Suppressor macrophage treated with lipopolysaccharide for 1 hour (primary cell): ENCODE measurements around the gene PRDM16.

Experiments
- DNase-seq, 3 donors: peaks; one replicate each; pipeline ENCODE4 v3.0.0-alpha.2; 2020 to 2022

PRDM16 gene

DNA sequence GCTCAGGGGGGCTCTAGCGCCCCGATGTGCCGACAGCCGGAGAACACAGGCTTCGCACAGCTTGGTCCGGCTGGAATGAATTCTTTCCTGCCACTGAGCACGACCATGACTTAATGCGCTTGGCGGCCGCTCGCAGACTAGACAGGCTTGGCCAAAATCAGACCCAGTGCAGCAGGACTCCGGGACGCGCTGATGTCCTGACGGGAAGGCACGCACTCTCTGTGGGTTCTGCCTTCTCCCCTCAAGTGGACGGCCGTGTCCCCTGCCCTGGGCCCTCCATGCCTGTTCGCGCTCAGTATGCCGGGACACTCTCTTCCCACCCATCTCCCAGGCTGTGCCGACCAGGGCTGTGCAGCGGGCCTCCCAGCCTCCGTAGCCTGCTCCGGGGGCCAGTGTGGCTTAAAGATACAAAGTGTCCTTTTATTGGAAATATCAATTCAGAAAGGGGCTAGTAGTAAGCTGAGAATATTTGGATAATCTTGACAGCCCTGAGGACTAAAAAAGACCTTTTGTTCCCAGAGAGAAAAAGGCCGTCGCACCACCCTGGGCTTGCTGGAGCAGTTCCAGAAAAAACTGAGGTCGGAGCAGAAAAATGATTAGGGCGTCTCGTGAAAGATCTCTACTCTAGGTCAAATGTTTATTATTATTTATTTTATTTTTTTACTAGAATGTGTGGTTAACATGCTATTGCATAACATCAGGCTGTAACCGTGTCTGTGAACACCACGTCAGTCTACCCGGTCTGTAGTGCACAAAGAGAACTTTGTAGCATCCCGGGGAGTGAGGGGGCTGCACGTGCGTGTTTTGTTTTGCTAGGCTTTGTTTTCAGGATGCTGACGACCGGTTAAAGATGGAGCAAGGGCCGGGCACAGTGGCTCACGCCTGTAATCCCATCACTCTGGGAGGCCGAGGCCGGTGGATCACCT lies 297.4 kb downstream of the PRDM16 start:
- DNase-seq: no peak

DNA sequence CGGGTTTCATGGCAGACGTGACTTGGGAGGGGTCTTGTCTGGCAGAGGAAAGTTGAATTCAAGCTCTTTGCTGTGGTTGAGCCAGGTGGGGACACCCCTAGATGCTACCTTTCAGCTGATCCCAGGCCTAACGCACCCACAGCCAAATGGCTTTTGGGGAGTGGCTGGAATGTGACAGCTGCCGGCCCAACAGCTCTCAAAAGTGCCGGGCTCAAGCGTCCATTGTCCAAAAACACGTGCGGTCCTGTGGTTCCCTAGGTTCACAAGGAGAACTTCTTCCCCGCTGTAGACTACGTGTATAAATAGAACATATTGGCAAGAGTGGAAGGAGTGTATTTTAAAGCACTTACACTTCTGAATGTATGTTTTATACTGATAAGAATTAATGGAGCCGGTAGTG lies 298.4 kb downstream of the PRDM16 start:
- no peak for DNase-seq

DNA sequence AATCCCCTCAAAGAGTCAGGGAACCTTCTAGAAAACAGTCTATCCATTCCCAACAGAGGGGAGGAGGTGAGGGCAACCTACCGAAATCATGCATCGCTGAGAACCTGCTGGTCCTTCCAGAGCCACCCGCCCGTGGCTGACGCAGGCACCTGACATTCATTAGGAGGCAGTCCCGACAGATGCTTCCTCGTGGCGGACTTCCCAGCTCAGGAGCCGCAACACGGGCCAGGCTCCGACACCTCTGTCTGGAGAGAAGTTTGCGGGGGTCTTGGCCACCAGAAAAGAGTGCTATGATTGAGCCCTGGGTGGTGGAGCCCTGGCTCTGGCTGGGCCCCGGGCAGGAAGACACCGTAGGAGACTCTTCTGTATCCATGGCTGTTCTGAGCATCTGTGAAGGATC lies 299.1 kb downstream of the PRDM16 start:
- no peak for DNase-seq

DNA sequence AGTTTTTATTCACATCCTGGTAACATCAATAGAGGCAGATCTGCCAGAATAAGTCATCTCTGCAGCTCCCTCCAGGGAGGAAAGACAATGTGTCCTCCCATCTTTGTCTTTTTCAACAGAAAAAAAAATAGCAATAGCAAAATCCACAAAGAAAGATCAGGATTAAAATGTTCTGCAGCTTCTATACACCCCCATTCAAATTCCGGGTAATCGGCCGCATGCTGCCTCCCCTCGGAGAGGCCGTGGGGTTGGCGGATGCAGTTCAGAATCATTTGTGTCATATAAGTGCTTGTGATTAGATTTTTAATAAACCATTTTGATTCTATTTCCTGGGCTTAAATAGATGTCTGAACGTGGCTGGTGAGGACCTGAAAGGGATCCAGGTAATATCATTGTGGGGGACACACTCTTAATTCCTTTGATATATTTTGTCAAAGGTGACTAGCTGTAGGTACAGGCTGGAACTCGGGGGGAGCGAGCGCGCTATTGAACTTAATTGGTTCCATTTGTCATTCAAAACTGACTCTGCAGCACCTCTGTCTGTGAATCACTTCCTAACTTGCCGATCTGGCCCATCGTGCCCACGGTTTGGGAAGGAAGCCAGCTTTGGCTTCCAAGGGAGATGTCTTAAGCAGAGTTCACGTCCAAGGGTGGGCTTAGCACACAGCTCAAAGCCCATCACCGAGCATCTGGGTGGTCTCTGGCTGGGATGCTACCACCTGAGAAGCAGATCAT lies 299.9 kb downstream of the PRDM16 start:
- no peak for DNase-seq

DNA sequence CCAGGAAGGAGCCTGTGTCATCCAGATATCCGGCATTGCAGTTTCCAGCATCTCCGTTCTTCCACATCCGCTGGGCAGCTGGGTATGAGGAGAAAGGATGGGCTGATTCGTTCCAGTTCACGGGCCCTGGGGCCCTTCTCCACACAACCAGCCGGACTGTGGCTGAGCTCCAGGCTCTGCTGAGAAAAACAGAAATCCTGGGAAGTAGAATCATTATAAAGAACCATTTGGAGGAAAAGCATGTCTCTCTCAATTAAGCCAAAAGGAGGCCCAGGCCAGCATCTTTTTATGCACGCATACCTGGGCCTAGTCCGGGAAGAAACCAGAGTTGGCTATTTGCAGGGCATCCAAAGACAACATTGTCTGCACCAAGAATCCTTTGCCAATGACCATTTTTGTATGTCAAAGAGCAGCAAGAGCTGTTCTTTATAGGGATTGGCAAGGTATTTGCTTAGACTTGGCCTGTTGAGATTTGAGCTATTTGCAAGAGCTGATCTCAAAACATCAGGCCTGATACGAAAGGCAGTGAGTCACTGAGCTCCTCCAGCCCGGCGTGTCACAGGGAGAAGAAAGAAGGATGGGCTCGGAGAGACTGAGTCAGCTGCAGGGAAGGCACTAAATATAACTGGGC lies 300.6 kb downstream of the PRDM16 start:
- DNase-seq: no peak

DNA sequence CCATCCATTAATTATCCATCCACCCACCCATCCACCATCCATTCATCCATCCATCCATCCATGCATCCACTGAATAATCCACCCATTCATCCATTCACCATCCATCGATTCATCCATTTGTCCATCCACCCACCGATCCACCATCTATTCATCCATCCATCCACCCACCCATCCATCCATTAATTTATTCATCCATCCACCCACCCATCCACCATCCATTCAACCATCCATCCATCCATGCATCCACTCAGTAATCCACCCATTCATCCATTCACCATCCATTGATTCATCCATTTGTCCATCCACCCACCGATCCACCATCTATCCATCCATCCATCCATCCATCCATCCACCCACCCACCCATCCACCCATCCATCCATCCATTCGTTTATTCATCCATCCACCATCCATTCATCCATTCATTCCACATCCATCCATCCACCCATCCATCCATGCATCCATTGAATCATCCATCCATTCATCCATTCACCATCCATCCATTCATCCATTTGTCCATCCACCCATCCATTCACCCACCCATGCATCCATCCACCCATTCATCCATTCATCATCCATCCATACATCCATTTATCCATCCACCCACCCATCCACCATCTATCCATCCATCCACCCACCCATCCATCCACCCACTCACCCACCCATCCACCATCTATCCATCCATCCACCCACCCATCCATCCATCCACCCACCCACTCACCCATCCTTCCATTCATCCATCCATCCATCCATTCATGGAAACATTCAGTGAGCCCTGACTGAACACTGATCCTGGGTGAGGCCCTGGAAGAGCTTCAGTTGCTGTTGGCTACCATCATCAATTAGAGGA lies 302.1 kb downstream of the PRDM16 start:
- DNase-seq: no peak

DNA sequence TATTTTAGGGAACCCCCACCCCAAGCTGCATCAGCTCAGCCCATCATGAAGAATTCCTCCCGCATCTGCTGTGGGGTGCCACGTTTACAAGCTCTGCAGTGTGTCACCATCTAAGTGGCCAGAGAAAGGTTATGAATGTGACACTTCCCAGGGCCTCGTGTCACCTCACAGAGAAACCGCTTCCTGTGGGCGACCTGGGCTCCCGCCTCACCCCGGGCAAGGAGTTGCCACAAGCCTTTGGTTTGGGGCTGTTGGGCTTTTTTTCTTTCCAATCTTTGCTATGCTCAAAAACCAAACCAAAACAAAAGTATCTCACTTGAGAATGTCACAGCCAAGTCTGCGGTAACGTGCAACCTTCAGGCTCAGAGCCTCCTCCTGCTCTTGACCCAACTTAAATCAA lies 303.3 kb downstream of the PRDM16 start:
- DNase-seq: no peak

DNA sequence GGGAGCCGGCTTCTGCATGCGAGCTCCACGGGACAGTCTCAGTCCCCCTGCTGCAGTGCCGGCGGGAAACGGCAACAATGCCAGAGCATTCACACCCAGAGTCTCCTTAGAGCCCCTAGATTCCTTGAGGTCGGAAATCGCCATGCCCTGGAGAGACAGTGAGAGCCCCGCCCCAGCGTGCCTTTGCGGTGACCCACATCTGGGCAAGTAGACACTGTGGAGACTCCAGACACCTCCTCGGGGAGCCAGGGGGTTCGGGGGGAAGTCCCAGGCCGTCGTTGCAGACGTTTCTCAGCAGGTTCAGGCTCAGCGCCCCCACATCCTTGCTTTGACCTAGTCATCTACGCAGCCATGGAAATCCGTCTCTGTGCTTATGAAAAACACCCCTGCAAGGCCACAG lies 304.2 kb downstream of the PRDM16 start:
- no peak for DNase-seq

DNA sequence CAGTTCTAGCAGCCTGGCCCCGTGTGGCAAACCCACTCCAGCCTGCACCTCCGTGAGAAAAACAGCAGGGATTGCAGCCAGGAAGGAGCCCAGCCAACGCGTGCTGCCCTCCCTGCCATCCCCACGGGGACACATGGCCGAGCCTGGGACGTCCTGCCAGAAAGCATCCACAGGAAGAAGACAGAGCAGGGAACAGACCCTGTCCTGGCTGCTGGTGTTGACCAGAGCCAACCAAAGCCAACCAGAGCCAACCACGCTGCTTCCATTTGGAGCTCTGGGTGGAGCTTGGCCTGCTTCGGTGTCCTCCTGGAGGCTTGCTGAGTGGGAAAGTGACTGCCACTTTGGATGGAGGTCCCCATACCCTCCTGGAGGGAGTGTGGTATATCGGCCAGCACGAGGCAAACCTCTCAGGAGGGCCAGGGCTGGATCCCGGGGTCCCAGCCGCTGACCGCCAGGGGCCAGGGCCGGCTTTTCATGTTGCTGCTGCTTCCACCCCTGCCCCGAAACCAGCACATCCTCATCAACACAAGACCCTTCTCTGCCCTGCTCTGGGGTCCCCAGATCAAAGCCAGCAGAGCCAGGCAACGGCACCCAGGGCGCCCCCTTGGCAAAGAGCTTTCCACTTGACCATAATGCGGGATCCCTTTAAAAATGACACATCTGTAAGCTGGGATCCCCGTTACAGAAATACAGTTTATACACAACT lies 304.9 kb downstream of the PRDM16 start:
- no peak for DNase-seq

DNA sequence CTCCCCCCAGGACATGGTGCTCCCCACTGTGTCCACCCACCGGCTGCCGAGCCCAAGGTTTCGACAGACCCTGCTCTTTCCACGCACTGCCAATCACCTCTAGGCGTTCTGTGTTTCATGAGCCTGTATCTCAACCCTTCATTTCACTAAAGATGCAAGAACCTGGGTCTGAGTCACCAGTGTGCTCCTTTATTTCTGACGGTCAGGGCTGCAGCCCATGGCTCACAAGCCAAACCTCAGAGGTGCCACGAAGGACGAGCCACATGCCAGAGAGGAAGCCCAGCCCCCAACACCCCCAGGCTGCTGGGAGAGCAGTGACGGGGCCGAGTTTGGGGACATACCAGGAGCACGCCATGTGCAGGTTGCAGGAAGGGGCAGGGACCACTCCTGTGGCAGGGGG lies 306.2 kb downstream of the PRDM16 start:
- DNase-seq: no peak

DNA sequence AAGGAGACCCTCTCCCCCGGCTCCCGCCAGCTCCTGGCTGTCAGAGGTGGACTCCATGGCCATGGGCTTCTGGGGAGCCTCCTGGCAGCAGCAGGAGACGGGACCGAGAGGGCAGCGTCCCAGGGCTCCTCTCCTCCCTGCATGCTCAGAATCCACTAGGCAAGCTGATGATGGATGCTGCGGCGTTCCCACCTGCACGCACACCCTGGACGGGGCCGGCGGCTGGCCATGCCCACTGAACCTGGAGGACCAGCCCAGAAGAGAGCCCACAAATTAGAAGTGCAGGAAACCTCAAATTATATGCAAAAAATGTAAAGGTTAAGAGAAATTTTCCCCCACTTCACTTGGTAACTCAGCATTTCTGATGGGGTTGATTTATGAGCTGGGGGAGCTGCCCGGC lies 308.2 kb downstream of the PRDM16 start:
- DNase-seq: no peak

DNA sequence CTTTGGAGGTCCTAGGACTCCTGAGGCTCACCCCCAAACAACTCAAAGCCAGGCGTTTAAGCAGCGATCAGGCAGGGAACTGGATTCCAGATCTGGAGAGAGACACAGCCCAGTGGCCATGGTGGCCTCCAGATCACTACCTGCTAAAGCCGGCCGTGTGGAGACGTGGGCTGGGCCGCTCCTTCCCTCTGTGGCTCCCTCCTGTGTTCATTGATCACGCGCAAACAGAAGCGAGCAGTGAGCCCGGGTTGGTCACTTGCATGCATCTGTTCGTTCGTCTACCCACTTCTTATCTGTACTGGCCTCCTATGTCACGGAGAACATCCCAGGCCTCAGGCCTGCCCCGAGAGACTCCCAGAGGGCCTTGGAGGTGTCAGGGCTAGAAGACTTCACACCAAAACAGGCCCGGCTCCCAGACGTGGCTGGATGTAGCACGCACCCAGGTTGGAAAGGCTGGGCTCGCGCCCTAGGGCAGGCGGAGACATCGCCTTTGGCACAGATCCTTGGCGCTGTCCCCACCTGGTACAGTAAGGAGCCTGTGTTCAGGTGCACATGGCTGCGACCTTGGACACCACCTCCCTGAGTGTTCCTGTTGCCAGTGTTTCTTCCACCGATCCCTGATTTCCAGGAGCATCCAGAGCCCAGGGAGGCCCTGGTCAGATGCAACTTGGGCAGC lies 308.7 kb downstream of the PRDM16 start:
- DNase-seq: no peak

DNA sequence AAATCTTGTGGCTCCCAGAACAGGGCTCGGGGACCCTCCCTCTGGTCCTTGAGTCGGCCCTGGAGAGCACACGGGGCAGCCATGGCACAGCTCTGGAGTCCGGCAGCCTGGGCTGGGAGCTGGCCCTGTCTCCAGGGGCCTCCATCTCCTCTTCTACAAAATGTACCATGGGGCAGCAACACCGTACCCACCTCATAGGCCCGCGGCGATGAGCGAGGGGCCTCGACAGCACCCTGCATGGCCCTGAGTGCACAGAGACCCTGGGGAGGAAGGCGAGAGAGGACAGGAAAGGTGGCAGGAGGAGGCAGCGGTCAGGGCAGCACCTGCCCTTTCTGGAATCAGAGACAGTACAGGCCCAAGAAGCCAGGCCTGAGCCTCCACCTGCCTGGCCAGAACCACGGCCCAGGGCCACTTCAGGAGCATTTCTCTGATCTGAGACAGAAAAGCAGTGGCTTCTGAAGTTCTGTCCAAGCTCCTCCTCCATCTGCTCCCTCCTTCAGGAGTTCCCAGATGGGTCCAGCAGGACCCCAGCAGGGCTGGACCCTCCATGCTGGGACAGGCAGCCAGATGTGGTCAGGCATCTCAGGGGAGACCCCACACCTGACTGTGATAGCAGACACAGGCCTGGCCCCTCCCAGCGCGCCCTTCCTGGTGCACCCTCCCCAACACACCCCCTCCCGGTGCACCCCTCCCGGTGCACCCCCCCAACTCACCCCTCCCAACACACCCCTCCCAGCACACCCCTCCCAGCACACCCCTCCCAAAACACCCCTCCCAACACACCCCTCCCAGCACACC lies 309.6 kb downstream of the PRDM16 start:
- DNase-seq: no peak

DNA sequence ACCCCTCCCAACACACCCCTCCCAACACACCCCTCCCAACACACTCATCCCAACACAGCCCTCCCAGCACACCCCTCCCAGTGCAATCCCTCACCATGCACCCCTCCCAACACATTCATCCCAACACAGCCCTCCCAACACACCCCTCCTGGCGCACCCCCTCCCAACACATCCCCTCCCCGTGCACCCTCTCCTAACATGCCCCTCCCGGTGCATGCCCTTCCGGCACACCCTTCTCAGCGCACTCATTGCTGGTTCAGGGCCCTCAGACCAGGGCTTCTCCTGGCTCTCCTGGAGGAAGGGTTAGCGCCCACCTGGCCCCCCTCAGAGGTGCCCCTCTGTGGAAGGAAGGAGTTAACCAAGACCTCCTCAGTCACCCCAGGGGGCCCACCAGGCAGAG lies 310.9 kb downstream of the PRDM16 start:
- no peak for DNase-seq

DNA sequence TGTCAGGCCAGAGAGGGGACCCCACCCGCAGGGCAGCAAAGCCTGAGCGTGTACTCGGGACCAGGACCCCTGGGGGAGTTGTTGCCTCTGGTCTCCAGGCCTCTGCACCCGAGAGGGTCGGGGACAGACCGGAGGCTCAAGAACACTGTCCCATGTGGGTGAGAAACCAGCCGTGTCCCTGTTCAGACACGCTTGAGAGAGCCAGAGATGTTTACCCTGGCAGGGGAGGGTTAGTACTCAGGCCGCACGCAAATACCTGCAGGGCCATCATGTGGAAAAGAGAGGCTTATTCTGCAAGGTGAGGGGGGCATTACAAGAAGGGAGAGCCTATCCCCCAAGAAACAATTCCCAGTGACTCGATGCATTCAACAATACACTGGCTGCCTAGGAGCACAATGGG lies 311.5 kb downstream of the PRDM16 start:
- no peak for DNase-seq

DNA sequence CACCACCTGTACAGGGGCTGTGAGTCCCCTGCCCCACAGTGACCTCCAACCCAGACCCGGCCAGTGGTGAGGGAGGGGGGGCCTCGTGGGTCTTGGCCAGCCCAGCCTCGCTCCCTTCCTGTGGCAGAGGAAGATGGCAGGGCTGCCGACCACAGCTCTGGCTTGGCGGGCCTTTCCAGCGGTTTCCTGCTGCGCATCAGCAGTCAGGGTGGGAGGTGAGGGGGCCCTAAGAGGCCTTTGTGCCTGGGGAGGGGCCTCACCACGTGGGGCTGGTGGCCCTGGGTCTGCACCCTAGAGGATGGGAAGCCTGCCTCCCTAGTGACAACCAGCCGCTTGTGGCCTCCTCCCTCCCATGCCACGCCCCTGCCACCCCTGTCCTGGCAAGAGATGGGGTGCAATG lies 312.9 kb downstream of the PRDM16 start:
- no peak for DNase-seq

DNA sequence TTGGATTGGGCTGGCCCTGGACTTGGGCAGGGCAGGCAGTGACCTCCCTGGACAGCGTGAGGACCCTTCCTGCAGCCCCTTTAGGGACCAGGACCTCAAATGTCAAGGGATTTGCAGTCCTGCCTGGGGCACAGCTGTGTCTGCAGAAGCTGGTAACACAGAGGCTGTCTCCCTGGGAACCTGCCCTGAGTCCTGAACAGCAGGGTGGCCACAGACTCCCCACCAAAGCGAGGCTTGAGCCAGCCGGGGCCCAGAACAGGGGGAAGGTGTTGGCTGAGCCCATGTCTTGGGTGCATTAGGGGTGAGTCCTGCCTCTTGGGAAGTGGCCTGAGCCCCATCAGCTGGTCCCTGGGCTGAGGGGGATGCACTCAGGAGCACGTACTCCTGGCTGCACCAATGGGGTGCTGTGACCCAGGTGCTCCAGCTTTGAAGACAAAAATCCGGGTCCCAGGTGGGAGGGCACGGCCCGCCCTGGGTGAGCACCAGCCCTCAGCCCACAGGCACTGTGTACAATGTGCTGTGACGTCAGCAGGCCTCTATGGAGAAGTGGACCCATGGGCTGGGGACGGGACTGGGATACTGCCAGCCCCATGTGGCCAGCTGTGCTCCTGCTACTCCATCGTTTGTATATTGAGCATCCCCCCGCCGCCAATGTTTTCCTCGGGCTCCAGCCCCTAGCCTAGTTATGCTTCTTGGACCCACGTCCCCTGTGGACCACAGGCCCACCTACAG lies 313.5 kb downstream of the PRDM16 start:
- DNase-seq: no peak

DNA sequence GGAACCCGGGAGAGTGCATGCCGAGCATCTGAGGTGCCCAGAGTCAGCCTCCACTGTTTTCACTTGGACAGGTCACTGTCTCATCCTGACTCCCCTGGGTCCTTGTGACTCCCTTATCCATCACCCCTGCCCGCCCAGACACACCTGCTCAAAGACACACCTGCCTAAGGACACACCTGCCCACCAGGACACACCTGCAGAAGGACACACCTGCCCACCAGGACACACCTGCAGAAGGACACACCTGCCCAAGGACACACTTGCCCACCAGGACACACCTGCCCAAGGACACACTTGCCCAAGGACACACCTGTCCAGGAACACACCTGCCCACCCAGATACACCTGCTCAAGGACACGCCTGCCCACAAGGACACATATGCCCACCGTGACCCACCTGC lies 314.7 kb downstream of the PRDM16 start:
- no peak for DNase-seq

DNA sequence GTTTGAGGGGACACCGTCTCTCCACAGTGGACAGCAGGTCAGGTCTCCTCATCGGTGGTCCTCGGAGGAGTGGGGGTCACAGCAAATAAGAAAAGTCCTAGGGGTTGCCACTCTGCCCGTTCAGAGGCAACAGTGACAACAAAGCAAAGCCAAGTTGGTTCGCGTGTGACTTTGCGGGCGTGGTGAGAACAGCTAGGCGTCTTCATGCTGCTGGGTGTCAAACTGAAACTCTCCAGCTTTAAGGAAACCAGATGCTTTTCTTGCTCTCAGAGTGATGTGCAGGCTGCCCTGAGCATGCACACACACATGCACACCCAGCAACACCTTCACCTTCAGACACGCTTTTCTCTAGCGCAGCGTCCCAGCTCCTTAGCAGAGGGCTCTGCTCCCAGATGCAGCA lies 315.4 kb downstream of the PRDM16 start:
- DNase-seq: no peak
